Ectodermal cell (in vitro differentiated cells): ENCODE measurements around the gene HIVEP3.

Experiments used
- H3K27ac ChIP-seq: 2 replicates; pipeline ENCODE4 v1.7.0; 2013; ENCODE audit warnings: mild to moderate bottlenecking, low read depth, low read length; ENCODE audit not compliant: insufficient read depth, poor library complexity, severe bottlenecking
- H3K27me3 ChIP-seq: 2 replicates; pipeline ENCODE4 v1.7.0; 2013; ENCODE audit warnings: mild to moderate bottlenecking, low read length; ENCODE audit not compliant: insufficient read depth, control insufficient read depth, poor library complexity, severe bottlenecking
- H3K36me3 ChIP-seq: one replicate; pipeline ENCODE4 v1.7.0; 2013; ENCODE audit warnings: low read length; ENCODE audit not compliant: control insufficient read depth, insufficient read depth
- H3K4me1 ChIP-seq: one replicate; pipeline ENCODE4 v1.7.0; 2013; ENCODE audit warnings: low read length; ENCODE audit not compliant: control insufficient read depth, insufficient read depth
- H3K4me3 ChIP-seq: 2 replicates; pipeline ENCODE4 v1.7.0; 2013; ENCODE audit warnings: low read depth, low read length, control low read depth; ENCODE audit not compliant: insufficient read depth
- H3K9me3 ChIP-seq: 2 replicates; pipeline ENCODE4 v1.7.0; 2013; ENCODE audit warnings: mild to moderate bottlenecking, low read length, moderate library complexity; ENCODE audit not compliant: control insufficient read depth
- WGBS, 2 experiments: methylation state at CpG; one replicate each; pipeline ENCODE4 v1.1.7; 2013; ENCODE audit warnings: missing lambda C conversion rate in 2 of 2; 5-methylcytosine and 5-hydroxymethylcytosine counted together

The HIVEP3 gene

GRCh38 chr1:41819843-41820242, 98.9 kb downstream of the HIVEP3 start:
- no peak overlapping the region for H3K27ac ChIP-seq
- WGBS, 2 experiments: no CpG with 5 or more reads among the region's 1 CpG
- H3K4me1 ChIP-seq: peaks cover 15% of the 10 kb centered on the region
- H3K36me3 ChIP-seq: no peaks in the 10 kb centered on the region
- no peak overlapping the region for H3K4me3 ChIP-seq
- H3K27me3 ChIP-seq: no peaks in the 10 kb centered on the region
- H3K9me3 ChIP-seq: no peaks in the 10 kb centered on the region

- 93 to 100% methylated on average over 1 to 2 of the region's 2 CpGs for WGBS, 2 experiments
- Histone ChIP-seq H3K4me1 (peaks cover 12% of the 10 kb centered on the region), H3K4me3 (no peak overlapping the region), H3K36me3 (no peaks in the 10 kb centered on the region), H3K27ac (no peak overlapping the region), H3K27me3 (no peaks in the 10 kb centered on the region), H3K9me3 (no peaks in the 10 kb centered on the region)
Measured at GRCh38 chr1:41819069-41819468, 99.7 kb downstream of the HIVEP3 start.

GRCh38 chr1:41816061-41816460, 102.7 kb downstream of the HIVEP3 start:
- Histone ChIP-seq H3K4me1 (no peaks in the 10 kb centered on the region), H3K27me3 (no peaks in the 10 kb centered on the region), H3K36me3 (no peaks in the 10 kb centered on the region), H3K27ac (no peak overlapping the region), H3K9me3 (no peaks in the 10 kb centered on the region), H3K4me3 (no peak overlapping the region)
- 75 to 97% methylated on average over 3 of the region's 3 CpGs for WGBS, 2 experiments

- no peak overlapping the region for H3K27ac ChIP-seq
- H3K27me3 ChIP-seq: no peaks in the 10 kb centered on the region
- WGBS, 2 experiments: 92 to 93% methylated on average over 8 to 9 of the region's 9 CpGs
- H3K4me1 ChIP-seq: no peaks in the 10 kb centered on the region
- H3K36me3 ChIP-seq: no peaks in the 10 kb centered on the region
- no peak overlapping the region for H3K4me3 ChIP-seq
- H3K9me3 ChIP-seq: no peaks in the 10 kb centered on the region
Measured at GRCh38 chr1:41813755-41814745, 104.7 kb downstream of the HIVEP3 start.

- 86 to 94% methylated on average over 5 of the region's 5 CpGs for WGBS, 2 experiments
- H3K27me3 ChIP-seq: no peaks in the 10 kb centered on the region
- H3K27ac ChIP-seq: no peak overlapping the region
- H3K4me3 ChIP-seq: no peak overlapping the region
- no peaks in the 10 kb centered on the region for H3K9me3 ChIP-seq
- no peaks in the 10 kb centered on the region for H3K36me3 ChIP-seq
- no peaks in the 10 kb centered on the region for H3K4me1 ChIP-seq
Measured at GRCh38 chr1:41813226-41813625, 105.5 kb downstream of the HIVEP3 start.

GRCh38 chr1:41812453-41812852, 106.3 kb downstream of the HIVEP3 start:
- Histone ChIP-seq H3K36me3 (no peaks in the 10 kb centered on the region), H3K4me3 (no peak overlapping the region), H3K4me1 (no peaks in the 10 kb centered on the region), H3K9me3 (no peaks in the 10 kb centered on the region), H3K27me3 (no peaks in the 10 kb centered on the region), H3K27ac (no peak overlapping the region)
- 85 to 89% methylated on average over 2 of the region's 2 CpGs for WGBS, 2 experiments

GRCh38 chr1:41812051-41812450, 106.7 kb downstream of the HIVEP3 start:
- H3K36me3 ChIP-seq: no peaks in the 10 kb centered on the region
- no peaks in the 10 kb centered on the region for H3K4me1 ChIP-seq
- H3K9me3 ChIP-seq: no peaks in the 10 kb centered on the region
- 32 to 43% methylated on average over 4 of the region's 5 CpGs for WGBS, 2 experiments
- H3K4me3 ChIP-seq: no peak overlapping the region
- H3K27me3 ChIP-seq: no peaks in the 10 kb centered on the region
- H3K27ac ChIP-seq: no peak overlapping the region

GRCh38 chr1:41811051-41811795, 107.5 kb downstream of the HIVEP3 start:
- H3K9me3 ChIP-seq: no peaks in the 10 kb centered on the region
- no peaks in the 10 kb centered on the region for H3K27me3 ChIP-seq

GRCh38 chr1:41810446-41810845, 108.3 kb downstream of the HIVEP3 start:
- Histone ChIP-seq H3K27ac (no peak overlapping the region), H3K4me1 (peaks cover 4% of the 10 kb centered on the region), H3K9me3 (no peaks in the 10 kb centered on the region), H3K4me3 (no peak overlapping the region), H3K27me3 (no peaks in the 10 kb centered on the region), H3K36me3 (no peaks in the 10 kb centered on the region)

More at GRCh38 chr1:41811051-41811795, 107.5 kb downstream of the HIVEP3 start:
- Histone ChIP-seq H3K27ac (no peak overlapping the region), H3K36me3 (no peaks in the 10 kb centered on the region), H3K4me1 (peaks cover 4% of the 10 kb centered on the region), H3K4me3 (no peak overlapping the region)
- 62 to 70% methylated on average over 7 of the region's 7 CpGs for WGBS, 2 experiments

GRCh38 chr1:41809692-41810091, 109.0 kb downstream of the HIVEP3 start:
- Histone ChIP-seq H3K36me3 (no peaks in the 10 kb centered on the region), H3K4me1 (peaks cover 4% of the 10 kb centered on the region), H3K4me3 (no peak overlapping the region), H3K27ac (no peak overlapping the region), H3K27me3 (no peaks in the 10 kb centered on the region), H3K9me3 (no peaks in the 10 kb centered on the region)
- WGBS, 2 experiments: 90 to 91% methylated on average over 3 of the region's 3 CpGs
